Spleen (tissue), 11 donors: Measurements from ENCODE around the gene SLC22A9. TPM values are rescaled to one million over a fixed set of nuclear protein-coding genes. Genes with fewer than 3 reads are reported as not detected.
"Not testable (repeated sequence)": the region's sequence is repeated elsewhere in the genome, so short reads cannot be mapped to it uniquely, and the experiment has no call there.

ENCODE experiments used
- DNase-seq: peaks from one replicate; pipeline ENCODE4 v3.0.0-alpha.2; 2020
- H3K27ac ChIP-seq, 8 donors: fragments of 200-600 bp; sonication (generic) in 7 of 8; 1 replicate in 4 of 8; 2 replicates in 4 of 8; pipeline versions ENCODE4 v1.5.0 to v1.8.0; 2016 to 2021; ENCODE audit warnings: inconsistent platforms in 4 of 8, mild to moderate bottlenecking in 4 of 8, moderate library complexity in 1 of 8
- H3K27me3 ChIP-seq, 7 donors: fragments of 200-600 bp; sonication (generic) in 6 of 7; replicated peaks in 1 of 7; 1 replicate in 4 of 7; 2 replicates in 3 of 7; pipeline versions ENCODE4 v1.5.0 to v1.8.0; 2016 to 2021; ENCODE audit warnings: inconsistent platforms in 3 of 7, mild to moderate bottlenecking in 1 of 7
- H3K36me3 ChIP-seq, 6 donors: fragments of 200-600 bp; sonication (generic) in 5 of 6; 1 replicate in 4 of 6; 2 replicates in 2 of 6; pipeline versions ENCODE4 v1.5.0 to v1.8.0; 2016 to 2021; ENCODE audit warnings: inconsistent platforms in 2 of 6
- H3K4me1 ChIP-seq, 6 donors: fragments of 200-600 bp; sonication (generic) in 5 of 6; 1 replicate in 3 of 6; 2 replicates in 3 of 6; pipeline versions ENCODE4 v1.5.0 to v1.8.0; 2016 to 2021; ENCODE audit warnings: inconsistent platforms in 3 of 6
- H3K4me3 ChIP-seq, 8 donors: fragments of 200-600 bp; sonication (generic) in 7 of 8; 1 replicate in 4 of 8; 2 replicates in 4 of 8; pipeline versions ENCODE4 v1.5.0 to v1.8.0; 2016 to 2021; ENCODE audit warnings: inconsistent platforms in 4 of 8, mild to moderate bottlenecking in 4 of 8, moderate library complexity in 2 of 8
- H3K9me3 ChIP-seq, 8 donors: fragments of 200-600 bp; sonication (generic) in 7 of 8; 1 replicate in 4 of 8; 2 replicates in 4 of 8; pipeline versions ENCODE4 v1.5.0 to v1.8.0; 2016 to 2021; ENCODE audit warnings: inconsistent platforms in 4 of 8
- CTCF ChIP-seq, 11 experiments: fragments of 200-600 bp in 7 of 11; fragments of 450-650 bp in 4 of 11; sonication (generic) in 4 of 11; IDR thresholded peaks in 8 of 11; conservative IDR thresholded peaks in 3 of 11; 1 replicate in 7 of 11; 2 replicates in 4 of 11; pipeline versions ENCODE4 v1.4.0 to v1.8.0; 2016 to 2021; ENCODE audit warnings: antibody characterized with exemption in 11 of 11, inconsistent platforms in 4 of 11, mild to moderate bottlenecking in 1 of 11
- POLR2A ChIP-seq, 3 donors: fragments of 450-650 bp; IDR thresholded peaks; one replicate each; pipeline ENCODE4 v1.5.1; 2017; ENCODE audit warnings: antibody characterized with exemption in 3 of 3, mild to moderate bottlenecking in 1 of 3
- POLR2AphosphoS5 ChIP-seq, 3 donors: sonication (generic); formaldehyde crosslinking; IDR thresholded peaks; one replicate each; pipeline ENCODE4 v1.5.1; 2017; ENCODE audit warnings: antibody characterized with exemption in 3 of 3
- WGBS, 5 donors: extraction: QIAGEN DNeasy Blood & Tissue Kit in 3 of 5; methylation state at CpG; one replicate each; pipeline versions ENCODE4 v1.1.5 to v1.1.7; 2013 to 2018; 5-methylcytosine and 5-hydroxymethylcytosine counted together
- intact Hi-C: fragments of 100-400 bp; cut with DNase I; formaldehyde crosslinking; loops from one replicate; pipeline ENCODE4 v1.15.0; 2023; ENCODE audit warnings: low total_unique reads
- polyA plus RNA-seq, 3 donors: library from polyadenylated mRNA; stranded (reverse); fragments of 200-250 nt; gene quantifications; one replicate each; pipeline ENCODE4 v1.2.1, GENCODE V29; 2013
- total RNA-seq, 7 donors: library from RNA; depleted of rRNA in 3 of 7; stranded (reverse); fragments of >200 nt in 3 of 7; fragmentation: NEBNext Ultra II Directional in 4 of 7; extraction: Animal tissue kit (Norgen Biotek cat#: 25700) in 4 of 7; gene quantifications; one replicate each; pipeline versions ENCODE4 v1.1.0 to v1.2.1, GENCODE V29; 2016 to 2021
- donor health status: healthy with polysubstance abuse.
- donor health status: DM: no; HTN: no; CAD: no; lungs with moderate emphysema.
- donor health status: DM: no; HTN: no; CAD: no.
- donor health status: Bipolar disorder and iron deficiency.
- donor health status: healthy.
- donor health status: DM: no; HTN: no; CAD: no.
- donor health status: DM: yes; HTN: yes; CAD: no.

The SLC22A9 gene
- total and polyA plus RNA-seq, 10 donors: 0.06 TPM; not detected in 9

- Histone ChIP-seq H3K4me1 (no peaks in the 10 kb centered on the region), H3K27ac (no peak overlapping the region), H3K4me3 (no peak overlapping the region), H3K9me3 (no peaks in the 10 kb centered on the region), H3K36me3 (no peaks in the 10 kb centered on the region), H3K27me3 (peaks cover 0 to 15% (median 0%) of the 10 kb centered on the region in 7 donors)
- TF ChIP-seq POLR2A (IDR thresholded peaks at IDR 0.05): no peak
- TF ChIP-seq CTCF (IDR thresholded peaks at IDR 0.05 in 8 of 11, conservative IDR thresholded peaks at IDR 0.05 in 3 of 11): no peak
- TF ChIP-seq POLR2AphosphoS5 (IDR thresholded peaks at IDR 0.05): no peak
- 72 to 98% (median 85%) methylated on average over 2 of the region's 2 CpGs for WGBS, 5 donors
- DNase-seq: no peak
- intact Hi-C loops: no loop called here
These were observed 58.5 kb downstream of the SLC22A9 start for GRCh38 chr11:63427971-63428508.

- H3K27me3 ChIP-seq: peaks cover 0 to 15% (median 6%) of the 10 kb centered on the region in 7 donors
- H3K27ac ChIP-seq, DNase-seq, intact Hi-C loops, H3K36me3 ChIP-seq, H3K4me3 ChIP-seq, H3K4me1 ChIP-seq, H3K9me3 ChIP-seq: not testable (repeated sequence)
- 0 to 85% (median 67%) methylated on average over 1 to 2 of the region's 2 CpGs for WGBS, 5 donors
These were observed 61.1 kb downstream of the SLC22A9 start for GRCh38 chr11:63430731-63431130.

- H3K36me3 ChIP-seq, intact Hi-C loops, H3K27me3 ChIP-seq, H3K4me1 ChIP-seq, H3K9me3 ChIP-seq, H3K4me3 ChIP-seq, DNase-seq, H3K27ac ChIP-seq: not testable (repeated sequence)
- WGBS, 5 donors: 78 to 92% (median 87%) methylated on average over 17 to 22 of the region's 22 CpGs
These were observed 65.8 kb downstream of the SLC22A9 start for GRCh38 chr11:63435351-63435750.

GRCh38 chr11:63435831-63436230 lies 66.2 kb downstream of the SLC22A9 start:
- WGBS, 5 donors: 0 to 38% (median 18%) methylated on average over 1 to 4 of the region's 4 CpGs
- intact Hi-C loops, H3K4me1 ChIP-seq, H3K27me3 ChIP-seq, H3K27ac ChIP-seq, H3K4me3 ChIP-seq, H3K36me3 ChIP-seq, DNase-seq, H3K9me3 ChIP-seq: not testable (repeated sequence)

- DNase-seq: no peak
- H3K4me1 ChIP-seq: no peaks in the 10 kb centered on the region
- 66 to 82% (median 74%) methylated on average over 1 of the region's 1 CpG for WGBS, 5 donors
- H3K27me3 ChIP-seq: no peaks in the 10 kb centered on the region
- H3K27ac ChIP-seq: no peak overlapping the region
- peaks cover 0 to 7% (median 0%) of the 10 kb centered on the region in 8 donors for H3K9me3 ChIP-seq
- intact Hi-C loops: no loop called here
- no peak overlapping the region for H3K4me3 ChIP-seq
- TF ChIP-seq POLR2AphosphoS5 (IDR thresholded peaks at IDR 0.05): no peak
- TF ChIP-seq POLR2A (IDR thresholded peaks at IDR 0.05): no peak
- no peak for TF ChIP-seq CTCF (IDR thresholded peaks at IDR 0.05 in 8 of 11, conservative IDR thresholded peaks at IDR 0.05 in 3 of 11)
- no peaks in the 10 kb centered on the region for H3K36me3 ChIP-seq
These were observed 74.1 kb downstream of the SLC22A9 start for GRCh38 chr11:63443714-63444113.

- intact Hi-C loops: no loop called here
- DNase-seq: no peak
- H3K9me3 ChIP-seq: peaks cover 0 to 7% (median 0%) of the 10 kb centered on the region in 8 donors
- no peak overlapping the region for H3K4me3 ChIP-seq
- no peaks in the 10 kb centered on the region for H3K36me3 ChIP-seq
- no peak overlapping the region for H3K27ac ChIP-seq
- TF ChIP-seq CTCF (IDR thresholded peaks at IDR 0.05 in 8 of 11, conservative IDR thresholded peaks at IDR 0.05 in 3 of 11) (no peak), POLR2A (IDR thresholded peaks at IDR 0.05) (no peak), POLR2AphosphoS5 (IDR thresholded peaks at IDR 0.05) (no peak)
- H3K27me3 ChIP-seq: no peaks in the 10 kb centered on the region
- H3K4me1 ChIP-seq: no peaks in the 10 kb centered on the region
- 53 to 85% (median 79%) methylated on average over 2 of the region's 2 CpGs for whole genome bisulfite sequencing, 5 donors
These were observed 74.6 kb downstream of the SLC22A9 start for GRCh38 chr11:63444160-63444559.
